DMS153 treated with DMSO at 0.1 percent for 48 hours (cell line): ENCODE measurements around the gene PSRC1.
"Not testable (repeated sequence)": the region's sequence is repeated elsewhere in the genome, so short reads cannot be mapped to it uniquely, and the experiment has no call there.

Experiments used
- DNase-seq: peaks from one replicate; lab custom pipeline; 2025; ENCODE audit not compliant: unreplicated experiment; lab: John Stamatoyannopoulos, UW

The PSRC1 gene

DNA sequence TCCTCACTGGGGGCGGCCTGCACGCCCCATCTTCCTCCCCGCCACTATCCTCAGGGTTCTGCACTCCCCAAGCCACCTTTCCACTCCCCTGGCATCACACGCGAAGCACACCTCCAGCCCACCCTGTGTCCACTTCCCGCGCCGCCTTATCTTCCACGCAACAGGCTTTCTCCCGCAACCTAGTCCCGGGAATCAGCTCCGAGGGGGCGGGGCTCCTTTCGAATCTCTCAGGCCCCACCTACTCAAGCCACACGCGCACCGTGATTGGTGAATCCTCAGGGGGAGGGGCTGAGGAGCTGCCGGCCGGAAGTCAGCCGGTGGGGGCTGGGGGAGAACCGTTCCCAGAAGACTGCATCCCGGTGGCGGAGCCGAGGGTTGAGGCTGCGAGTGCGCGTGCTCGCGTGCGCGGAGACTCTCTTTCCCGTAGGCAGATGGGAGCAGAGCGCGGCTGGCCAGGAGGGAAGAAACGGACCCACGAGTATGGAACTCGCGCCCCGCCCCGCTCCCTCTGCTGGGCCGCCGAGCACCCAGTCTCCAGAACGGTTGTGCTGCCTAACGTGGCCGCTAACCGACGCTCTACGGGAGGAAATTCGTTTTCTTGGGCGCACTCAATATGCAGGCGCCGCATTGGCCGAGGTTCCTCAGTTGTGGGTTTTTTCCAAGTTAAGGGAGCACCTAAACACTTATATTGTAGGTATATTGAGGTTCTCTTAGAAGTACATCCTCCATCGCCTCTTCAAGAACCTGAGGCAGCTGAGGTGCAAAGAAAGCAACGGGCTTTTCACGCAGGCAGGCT lies at the start of gene PSRC1:
Gene PSRC1, minus strand, starts transcription at position 194 of the 796 bp plus-strand sequence.
- peak; percentile 95 for DNase-seq

- DNase-seq = no peak
Observed at GRCh38 chr1:109331113-109331512, 48.2 kb upstream of the PSRC1 start.

- no peak for DNase-seq
Observed at GRCh38 chr1:109327285-109327684, 44.3 kb upstream of the PSRC1 start.

DNA sequence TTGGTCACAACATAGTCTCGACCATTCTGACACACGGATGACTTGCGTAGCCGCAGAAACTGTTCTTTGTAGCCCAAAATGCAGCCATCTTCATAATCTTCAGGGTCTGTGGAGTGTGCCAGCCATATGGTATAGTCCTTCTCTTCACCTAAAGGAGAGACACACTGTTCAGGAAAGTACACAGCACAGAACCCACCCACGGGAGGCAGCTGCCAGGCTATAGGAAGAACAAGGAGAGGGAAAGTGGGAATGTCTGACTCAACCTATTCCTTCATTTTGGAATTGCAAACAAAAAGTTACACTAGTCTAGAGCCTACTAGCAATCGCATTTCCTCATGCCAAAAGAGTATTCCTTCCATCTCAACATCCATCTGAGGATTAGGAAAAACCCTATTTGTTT lies 40.0 kb upstream of the PSRC1 start:
- no peak for DNase-seq

DNA sequence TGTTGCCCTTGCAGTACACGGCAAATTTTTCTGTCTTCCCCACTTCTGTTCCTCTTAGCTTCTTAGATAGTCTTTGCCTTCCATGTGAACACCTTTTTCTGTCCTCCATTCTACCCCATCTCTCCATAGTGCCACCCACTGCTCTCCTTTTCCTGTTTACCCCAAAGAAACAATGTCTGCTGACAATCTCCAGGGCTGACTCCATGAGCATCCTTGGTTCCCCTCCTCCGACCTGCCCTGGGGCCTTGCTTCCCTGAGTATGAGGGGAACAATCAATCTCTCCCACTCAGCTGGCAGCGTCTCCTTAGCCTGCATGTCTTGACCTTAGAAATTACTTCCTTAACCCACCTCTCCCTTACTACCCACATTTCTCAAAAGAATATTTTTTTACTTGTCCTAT lies 36.2 kb upstream of the PSRC1 start:
- no peak for DNase-seq

DNA sequence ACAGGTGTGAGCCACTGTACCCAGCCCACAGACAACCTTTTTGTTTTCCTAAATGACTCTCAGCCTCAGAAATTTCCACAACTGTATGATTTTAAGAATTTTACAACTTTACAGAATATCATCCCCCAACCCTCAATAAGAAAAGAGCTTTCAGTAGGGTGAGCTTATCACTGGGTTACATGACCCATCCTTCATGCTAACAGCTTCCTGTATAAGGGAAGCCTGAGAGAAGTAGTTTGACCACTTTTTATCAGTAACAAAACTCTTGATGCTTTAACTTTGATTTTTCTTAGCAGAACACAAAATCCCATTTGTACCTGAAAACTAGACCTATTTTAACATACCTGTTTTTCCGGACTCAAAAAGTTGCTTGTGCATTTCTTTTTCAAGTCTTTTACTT lies 33.6 kb upstream of the PSRC1 start:
- no peak for DNase-seq

GRCh38 chr1:109315288-109315687 lies 32.3 kb upstream of the PSRC1 start:
- DNase-seq = no peak

GRCh38 chr1:109314795-109315194 lies 31.9 kb upstream of the PSRC1 start:
- DNase-seq = no peak

GRCh38 chr1:109312978-109313775 lies 30.2 kb upstream of the PSRC1 start:
- no peak for DNase-seq

- DNase-seq = no peak
Observed at GRCh38 chr1:109312246-109312645, 29.3 kb upstream of the PSRC1 start.

- DNase-seq = no peak
Observed at GRCh38 chr1:109309347-109309746, 26.4 kb upstream of the PSRC1 start.

- DNase-seq = peak; percentile 34
Observed at GRCh38 chr1:109307274-109308021, 24.5 kb upstream of the PSRC1 start.

GRCh38 chr1:109306832-109307273 lies 23.9 kb upstream of the PSRC1 start, which contains the start of gene MYBPHL:
Gene MYBPHL, minus strand, starts transcription at chr1:109307011. Its CDS starts 20 bp downstream, at chr1:109306991.
- DNase-seq = no peak

GRCh38 chr1:109305991-109306390 lies 23.0 kb upstream of the PSRC1 start:
- not testable (repeated sequence) for DNase-seq

- no peak for DNase-seq
Observed at GRCh38 chr1:109304226-109304920, 21.4 kb upstream of the PSRC1 start.

- no peak for DNase-seq
Observed at GRCh38 chr1:109301874-109302273, 18.9 kb upstream of the PSRC1 start.

- no peak for DNase-seq
Observed at GRCh38 chr1:109300650-109301151, 17.8 kb upstream of the PSRC1 start.

GRCh38 chr1:109299558-109300343 lies 16.8 kb upstream of the PSRC1 start:
- DNase-seq = no peak

GRCh38 chr1:109298666-109299557 lies 16.0 kb upstream of the PSRC1 start:
- DNase-seq = peak; percentile 3
